WI38 (cell line): ENCODE data around the gene SUN5.

Source experiments
- H3K4me3 ChIP-seq: 2 replicates; pipeline ENCODE4 v1.5.1; 2011; ENCODE audit warnings: low read depth, mild to moderate bottlenecking, control low read depth, low read length
- CTCF ChIP-seq: IDR thresholded peaks from 2 replicates; pipeline ENCODE4 v1.5.1; 2012; ENCODE audit warnings: low read depth, mild to moderate bottlenecking, control low read depth, low read length

SUN5 gene

DNA sequence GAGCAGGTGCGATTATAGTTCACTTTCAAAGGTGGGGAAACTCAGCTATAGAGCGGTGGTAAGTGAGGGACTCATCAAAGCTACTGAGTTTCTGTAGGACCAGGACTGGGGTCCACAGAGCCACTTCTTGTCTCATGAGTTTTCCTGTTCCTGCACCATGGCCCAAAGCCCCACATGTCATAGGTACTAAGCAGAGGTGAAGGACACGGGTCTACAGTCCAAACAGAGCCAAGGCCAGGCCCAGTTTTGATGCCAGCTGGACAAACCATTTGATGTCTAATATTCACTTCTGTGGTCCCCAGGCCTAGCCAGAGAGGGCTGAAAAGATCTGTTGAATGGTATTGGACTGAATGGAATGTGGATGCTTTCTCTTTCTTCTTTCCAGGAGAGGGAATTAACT is 38.2 kb upstream of the SUN5 start:
- no peak for TF ChIP-seq CTCF
- no peak overlapping the region for H3K4me3 ChIP-seq

DNA sequence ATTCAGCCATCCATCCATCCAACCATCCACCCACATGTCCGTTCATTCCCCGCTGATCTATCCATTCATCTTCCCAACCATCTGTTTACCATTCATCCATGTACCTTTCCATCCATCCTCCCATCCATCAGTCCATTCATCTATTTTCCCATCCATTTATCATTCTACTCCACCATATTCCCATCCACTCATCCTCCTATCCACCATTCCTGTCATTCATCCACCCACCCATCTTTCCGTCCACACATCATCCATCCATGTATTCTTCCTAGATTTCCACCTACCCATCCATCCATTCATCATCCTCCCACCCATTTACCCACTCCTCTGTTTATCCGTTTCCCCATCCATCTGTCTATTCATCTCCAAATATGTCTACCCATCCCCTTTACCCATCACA is 34.0 kb upstream of the SUN5 start:
- no peak for TF ChIP-seq CTCF

DNA sequence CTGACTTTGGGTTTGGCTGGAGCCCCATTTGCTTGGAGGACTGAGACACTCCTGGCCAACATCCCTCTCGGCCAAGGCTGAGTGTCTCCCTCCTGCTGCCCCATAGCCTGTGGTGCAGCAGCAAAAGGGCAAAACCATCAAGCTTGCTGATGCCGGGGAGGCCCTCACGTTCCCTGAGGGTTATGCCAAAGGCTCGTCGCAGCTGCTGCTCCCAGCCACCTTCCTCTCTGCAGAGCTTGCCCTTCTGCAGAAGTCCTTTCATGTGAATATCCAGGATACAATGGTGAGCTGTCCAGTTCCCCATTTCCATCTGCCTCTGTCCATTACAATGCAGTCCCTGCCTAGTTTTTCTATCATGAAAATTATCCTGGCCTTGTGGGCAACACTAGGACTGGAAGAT is 33.2 kb upstream of the SUN5 start:
- no peak overlapping the region for H3K4me3 ChIP-seq
- TF ChIP-seq CTCF: no peak

More for the DNA sequence above, 34.0 kb upstream of the SUN5 start:
- H3K4me3 ChIP-seq: no peak overlapping the region

DNA sequence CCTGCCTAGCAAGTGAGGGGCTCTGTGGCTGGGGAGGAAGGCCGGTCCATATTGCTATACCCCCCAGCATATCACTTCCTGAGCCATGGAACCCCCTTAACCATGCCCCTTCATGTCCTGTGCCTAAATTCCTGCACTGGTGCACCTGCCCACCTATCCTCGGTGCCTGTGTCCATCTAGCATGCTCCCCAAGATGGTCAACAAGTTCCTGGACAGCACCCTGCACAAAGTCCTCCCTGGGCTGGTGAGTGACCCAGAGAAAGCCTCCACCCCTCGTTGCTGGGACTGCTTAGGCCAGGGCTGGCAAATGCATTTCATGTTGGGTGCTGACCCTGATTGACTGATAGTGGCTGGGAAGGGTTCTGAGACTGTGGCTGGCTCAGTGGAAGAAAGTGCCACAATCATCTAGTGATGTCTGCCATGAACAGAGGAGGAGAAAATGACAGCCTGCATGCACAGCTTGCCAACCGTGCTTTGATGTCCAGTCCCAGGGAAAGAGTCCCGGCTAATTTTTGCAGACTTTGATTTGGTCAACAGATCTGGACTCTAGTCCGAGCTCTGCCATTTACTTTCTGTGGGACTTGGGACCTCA is 30.8 kb upstream of the SUN5 start:
- TF ChIP-seq CTCF: no peak

DNA sequence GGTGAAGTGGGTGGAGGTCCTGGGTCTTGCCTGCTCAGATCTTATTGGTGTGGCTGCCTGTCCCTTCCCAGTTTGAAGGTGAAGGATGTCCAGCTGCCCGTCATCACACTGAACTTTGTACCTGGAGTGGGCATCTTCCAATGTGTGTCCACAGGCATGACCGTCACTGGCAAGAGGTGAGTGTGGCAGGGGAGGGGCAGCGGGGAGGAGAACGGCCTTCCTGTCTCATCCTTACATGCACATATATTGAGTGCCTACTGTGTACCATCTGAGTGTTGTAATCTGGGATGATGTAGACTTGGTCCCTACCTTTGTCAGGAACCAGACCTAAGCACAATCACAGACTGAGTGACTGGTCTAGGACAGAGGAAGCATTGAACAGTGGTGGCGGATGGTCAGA is 29.9 kb upstream of the SUN5 start:
- TF ChIP-seq CTCF: no peak
- no peak overlapping the region for H3K4me3 ChIP-seq

More for the DNA sequence above, 30.8 kb upstream of the SUN5 start:
- H3K4me3 ChIP-seq: no peak overlapping the region

DNA sequence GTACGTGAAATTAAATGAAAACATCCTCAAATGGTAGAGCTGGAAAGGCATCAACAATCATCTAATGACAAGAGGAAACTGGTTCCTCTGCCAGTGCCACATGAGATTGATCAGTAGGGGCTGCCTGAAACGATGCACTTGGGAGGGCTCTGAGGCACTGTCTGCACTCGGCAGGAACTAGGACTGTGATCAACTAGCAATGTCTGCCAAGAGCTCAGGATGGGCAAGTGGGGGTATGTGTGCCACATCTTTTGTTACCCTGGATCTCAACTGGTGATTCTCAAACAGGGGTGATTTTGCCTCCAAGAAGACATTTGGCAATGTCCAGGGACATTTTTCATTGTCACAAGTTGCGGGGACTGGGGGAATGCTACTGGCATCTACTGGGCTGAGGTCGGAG is 29.1 kb upstream of the SUN5 start:
- TF ChIP-seq CTCF: no peak
- H3K4me3 ChIP-seq: no peak overlapping the region

DNA sequence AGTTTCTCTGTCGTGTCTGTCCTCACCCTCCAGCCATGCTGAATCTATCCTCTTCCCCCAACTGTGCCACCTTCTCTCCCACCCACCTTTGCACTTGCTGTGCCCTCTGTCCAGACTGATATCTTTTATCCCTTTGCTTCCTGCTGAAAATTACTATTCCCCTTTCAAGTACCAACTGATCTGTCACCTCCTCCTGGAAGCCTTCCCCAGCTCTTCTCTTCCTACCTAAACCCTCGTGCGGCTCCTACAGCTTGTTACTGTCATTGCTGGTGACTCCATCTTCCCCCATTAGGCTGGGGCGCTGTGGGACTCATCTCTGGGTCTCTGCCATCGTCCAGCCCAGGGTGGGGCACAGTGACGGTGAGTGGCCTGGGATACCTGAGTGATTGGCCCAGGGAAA is 28.3 kb upstream of the SUN5 start:
- no peak for TF ChIP-seq CTCF
- H3K4me3 ChIP-seq: no peak overlapping the region
